GM18507 (cell line): ENCODE measurements around the gene NUP214.
"Not testable (repeated sequence)": the region's sequence is repeated elsewhere in the genome, so short reads cannot be mapped to it uniquely, and the experiment has no call there.

Experiments used
- DNase-seq: peaks from one replicate; pipeline ENCODE4 v3.0.0; 2011; ENCODE audit warnings: low read depth; ENCODE audit not compliant: insufficient read length; ENCODE audit errors: extremely low spot score
- FAIRE-seq: peaks from 2 replicates; lab custom pipeline; 2011; peaks lifted over from hg19 to GRCh38; lab: Jason Lieb, UNC

NUP214 gene

DNA sequence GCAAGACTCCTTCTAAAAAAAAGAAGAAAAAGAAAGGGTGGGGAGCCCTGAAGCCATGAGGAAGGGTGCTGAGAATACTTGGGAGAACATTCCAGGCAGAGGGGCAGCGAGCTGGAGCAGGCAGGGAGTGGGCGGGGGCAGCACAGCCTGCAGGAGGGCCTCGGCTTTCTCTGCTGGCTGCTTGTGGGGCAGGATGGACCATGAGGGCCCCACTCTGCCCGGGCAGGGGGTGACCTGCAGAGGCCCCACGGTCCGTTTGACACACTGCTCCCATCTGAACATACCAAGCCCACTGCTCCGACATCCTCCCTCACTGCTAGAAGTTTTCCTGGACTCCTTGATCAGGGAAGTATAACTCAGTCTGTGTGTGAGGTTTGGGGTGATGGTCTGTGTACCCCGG lies 11.7 kb upstream of the NUP214 start:
- no peak for FAIRE-seq
- no peak for DNase-seq

DNA sequence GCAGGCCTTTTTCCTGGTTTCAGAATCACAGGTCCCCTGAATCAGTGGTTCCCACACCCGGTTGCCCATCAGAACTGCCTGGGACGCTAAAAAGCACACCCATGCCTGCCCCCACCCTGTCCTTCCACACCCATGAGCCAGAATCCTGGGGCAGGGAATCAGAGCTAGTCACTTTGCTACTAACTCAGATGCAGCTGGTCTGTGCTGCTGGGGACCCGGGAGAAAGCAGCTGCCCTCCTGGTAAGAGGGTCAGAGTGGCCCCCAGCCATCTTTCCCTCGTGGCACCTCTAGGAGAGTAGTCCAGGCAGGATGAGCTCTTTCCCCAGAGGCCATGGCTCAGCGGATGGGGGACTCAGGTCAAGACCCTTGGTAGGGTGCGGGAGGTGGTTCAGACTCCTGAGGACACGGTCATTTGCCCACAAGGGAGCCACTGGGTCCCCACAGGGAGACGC lies 11.3 kb upstream of the NUP214 start:
- DNase-seq (no peak), FAIRE-seq (no peak)

DNA sequence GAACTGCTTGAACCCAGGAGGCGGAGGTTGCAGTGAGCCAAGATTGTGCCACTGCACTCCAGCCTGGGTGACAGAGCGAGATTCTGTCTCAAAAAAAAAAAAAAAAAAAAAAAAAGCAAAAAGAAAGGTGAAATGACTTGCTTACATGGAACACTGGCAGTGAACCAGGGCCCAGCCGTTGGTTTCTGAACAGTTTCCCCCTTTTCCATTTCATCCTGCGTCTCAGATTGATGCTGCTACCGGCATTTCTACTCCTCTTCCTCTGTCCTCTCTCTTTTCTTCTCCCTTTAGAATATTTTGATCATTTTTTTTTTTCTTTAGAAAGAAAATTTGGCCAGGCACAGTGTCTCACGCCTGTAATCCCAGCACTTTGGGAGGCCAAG lies 10.0 kb upstream of the NUP214 start:
- not testable (repeated sequence) for DNase-seq, FAIRE-seq

DNA sequence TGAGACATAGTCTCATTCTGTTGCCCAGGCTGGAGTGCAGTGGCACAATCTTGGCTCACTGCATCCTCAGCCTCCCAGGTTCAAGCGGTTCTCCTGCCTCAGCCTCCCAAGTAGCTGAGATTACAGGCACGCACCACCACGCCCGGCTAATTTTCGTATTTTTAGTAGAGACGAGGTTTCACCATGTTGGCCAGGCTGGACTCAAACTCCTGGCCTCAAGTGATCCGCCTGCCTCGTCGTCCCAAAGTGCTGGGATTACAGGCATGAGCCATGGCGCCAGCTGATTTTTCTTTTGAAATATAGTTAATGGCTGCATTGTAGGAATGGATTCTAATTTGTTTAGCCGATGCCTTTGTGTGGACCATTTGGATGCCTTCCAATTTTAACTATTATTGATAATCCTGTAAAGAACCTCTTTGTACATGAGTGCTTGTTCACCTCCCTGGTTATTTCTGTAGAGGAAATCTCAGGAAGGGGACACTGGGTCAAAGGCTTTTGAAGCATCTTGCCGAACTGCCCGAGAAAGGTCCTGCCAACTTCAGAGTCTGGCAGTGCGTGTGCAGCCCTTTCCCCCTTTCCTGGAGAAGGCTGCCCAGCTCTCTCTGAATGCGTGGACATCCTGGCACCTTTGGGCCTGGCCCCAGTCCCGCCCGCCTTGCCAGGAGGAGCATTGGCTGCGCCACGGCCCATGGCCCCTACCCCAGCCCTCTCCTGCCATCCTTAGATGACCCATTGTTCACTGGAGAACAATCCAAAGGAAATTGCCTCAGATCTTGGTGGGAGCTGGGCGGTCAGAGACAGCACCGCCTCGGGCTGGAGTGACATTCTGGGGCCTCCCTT lies 8.9 kb upstream of the NUP214 start:
- FAIRE-seq (no peak), DNase-seq (no peak)

DNA sequence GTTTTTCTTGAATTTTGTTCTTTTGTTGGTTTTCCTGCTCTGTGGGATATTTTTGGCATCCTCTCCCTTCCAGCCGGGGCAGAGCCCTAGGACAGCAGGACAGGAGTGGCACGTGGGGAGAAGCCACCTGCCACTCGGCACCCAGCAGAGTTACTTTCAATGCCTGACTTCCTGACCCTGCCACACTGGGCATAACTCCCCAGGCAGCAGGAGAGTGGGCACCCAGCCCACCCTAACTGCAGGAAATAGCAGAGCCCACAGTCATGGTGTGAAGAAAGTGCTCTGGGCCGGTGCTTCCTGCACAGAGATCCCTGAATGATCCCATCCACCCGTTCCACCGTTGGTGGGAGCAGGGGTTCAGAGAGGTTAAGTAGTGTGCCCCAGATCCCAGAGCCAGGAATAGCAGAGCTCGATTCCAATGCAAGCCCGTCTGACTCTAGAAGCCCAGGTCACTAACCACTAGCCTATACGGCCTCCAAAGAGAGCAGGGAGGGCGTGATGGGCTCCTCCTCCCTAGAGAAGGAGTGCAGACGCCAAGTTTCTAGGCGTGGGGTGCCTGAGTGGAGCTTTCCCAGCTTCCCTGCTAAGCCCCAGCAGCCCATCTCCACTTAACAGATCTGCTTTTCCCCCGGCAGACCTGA lies 8.1 kb upstream of the NUP214 start:
- no peak for DNase-seq
- no peak for FAIRE-seq

DNA sequence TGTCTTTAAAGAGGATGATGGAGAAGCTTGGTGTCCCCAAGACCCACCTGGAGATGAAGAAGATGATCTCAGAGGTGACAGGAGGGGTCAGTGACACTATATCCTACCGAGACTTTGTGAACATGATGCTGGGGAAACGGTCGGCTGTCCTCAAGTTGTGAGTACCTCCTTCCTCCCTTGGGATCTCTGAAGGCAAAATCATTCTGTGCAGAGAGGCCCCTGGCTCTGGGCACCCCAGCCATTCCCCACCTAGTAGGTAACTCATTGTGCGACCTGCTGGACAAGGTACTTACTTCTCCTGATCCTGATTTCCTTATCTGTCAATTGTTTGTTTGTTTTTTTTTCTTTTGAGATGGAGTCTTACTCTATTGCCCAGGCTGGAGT lies 7.6 kb upstream of the NUP214 start:
- DNase-seq (no peak), FAIRE-seq (no peak)

DNA sequence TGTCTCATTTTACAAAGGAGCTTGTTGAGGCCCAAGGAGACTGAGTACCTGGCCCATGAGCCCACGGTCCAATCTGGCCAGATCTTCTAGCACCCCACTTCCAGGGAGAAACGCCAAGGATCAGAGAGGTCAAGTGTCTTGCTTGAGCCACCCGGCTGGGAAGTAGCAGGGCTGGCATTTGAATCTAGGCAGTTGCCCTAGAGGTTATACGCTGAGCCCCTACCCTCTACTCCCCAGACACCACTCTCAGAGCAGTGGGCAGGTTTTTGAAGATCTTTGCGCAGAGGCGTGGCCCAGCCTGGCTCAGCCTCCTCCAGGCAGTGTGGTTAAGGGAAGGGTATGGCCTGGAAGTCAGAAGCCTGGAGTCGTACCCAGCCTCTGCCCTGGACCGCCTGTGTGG lies 5.8 kb upstream of the NUP214 start:
- FAIRE-seq (no peak), DNase-seq (no peak)

DNA sequence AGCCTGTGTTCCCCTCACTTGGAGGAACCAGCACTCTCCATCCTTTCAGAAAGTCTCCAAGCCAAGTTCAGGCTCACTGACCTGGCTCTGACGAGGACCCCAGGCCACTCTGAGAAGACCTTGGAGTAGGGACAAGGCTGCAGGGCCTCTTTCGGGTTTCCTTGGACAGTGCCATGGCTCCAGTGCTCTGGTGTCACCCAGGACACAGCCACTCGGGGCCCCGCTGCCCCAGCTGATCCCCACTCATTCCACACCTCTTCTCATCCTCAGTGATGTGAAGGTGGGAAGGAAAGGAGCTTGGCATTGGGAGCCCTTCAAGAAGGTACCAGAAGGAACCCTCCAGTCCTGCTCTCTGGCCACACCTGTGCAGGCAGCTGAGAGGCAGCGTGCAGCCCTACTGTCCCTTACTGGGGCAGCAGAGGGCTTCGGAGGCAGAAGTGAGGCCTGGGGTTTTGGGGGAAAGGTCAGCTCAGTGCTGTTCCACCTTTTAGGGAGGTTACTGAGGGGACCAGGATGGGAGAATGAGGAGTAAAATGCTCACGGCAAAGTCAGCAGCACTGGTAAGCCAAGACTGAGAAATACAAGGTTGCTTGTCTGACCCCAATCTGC lies 4.7 kb upstream of the NUP214 start:
- no peak for FAIRE-seq

DNA sequence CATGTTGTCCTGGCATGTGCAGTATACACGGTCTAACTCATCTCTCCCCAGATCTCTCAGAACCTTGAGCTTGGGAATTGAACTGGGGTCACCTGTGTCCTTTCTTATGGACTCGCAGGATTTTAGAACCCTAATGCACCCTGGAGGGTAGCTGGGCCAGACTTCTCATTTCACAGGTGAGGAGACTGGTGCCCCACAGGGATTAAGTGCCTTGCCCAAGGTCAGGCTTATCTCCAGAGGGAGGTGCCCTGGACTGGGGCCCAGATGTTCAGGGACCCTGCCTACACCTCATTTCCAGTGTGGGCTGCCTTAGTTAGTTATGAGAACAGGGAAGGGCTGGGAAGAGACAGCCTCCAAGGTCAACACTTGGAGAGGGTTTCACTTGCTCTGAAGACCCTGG lies 4.0 kb upstream of the NUP214 start:
- FAIRE-seq (no peak), DNase-seq (no peak)

More for the DNA sequence above, 4.7 kb upstream of the NUP214 start:
- DNase-seq, result no peak

DNA sequence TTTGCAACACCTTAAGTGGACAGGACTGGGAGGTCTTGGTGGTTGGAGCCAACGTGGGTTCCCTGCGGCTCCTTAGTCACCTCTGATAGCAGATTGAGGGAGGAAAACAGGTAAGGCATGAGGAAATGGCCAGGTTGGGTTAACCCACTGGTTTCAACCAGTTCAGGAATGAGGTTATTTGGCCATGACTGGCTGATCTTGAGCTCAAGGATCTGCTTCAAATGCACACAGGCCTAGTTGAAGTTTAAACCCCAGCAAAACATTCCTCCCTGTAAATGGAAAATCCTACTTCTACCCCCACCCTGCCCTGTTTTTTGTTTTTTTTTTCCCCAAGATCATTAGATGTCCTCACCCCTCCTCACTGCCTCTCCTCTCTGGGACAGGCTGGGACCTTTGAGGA lies 3.2 kb upstream of the NUP214 start:
- no peak for DNase-seq
- FAIRE-seq, result no peak

DNA sequence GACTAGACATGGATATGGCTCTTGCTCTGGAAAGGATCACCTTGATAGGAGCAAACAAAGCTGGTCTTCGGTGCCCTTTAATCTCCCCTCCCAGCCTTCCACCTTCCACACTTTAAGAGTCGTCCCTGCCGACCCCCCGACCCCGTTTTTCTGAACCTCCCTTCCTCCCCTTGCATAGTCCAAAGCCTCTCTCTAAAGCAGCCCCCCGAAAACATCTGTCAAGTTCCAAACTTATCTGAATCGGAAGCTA lies 423 bp upstream of the NUP214 start:
- DNase-seq, result no peak
- no peak for FAIRE-seq

DNA sequence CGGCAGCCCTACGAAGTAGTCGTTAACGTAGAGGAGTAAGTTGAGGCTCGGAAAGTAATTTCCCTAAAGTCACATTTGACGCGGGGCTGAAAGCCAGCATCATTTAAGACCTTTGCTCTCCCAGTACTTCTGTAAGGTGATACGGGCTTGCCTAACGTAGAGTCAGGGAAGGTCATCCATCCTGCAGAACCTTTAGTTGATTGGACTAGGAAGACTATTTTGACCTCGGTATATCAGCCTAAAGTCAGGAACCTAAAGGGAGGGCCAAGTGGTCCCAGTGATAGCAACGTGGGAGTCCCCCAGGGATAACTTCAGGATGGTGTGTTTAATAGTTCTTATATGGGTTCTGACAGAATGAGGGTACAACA lies 657 bp downstream of the NUP214 start:
- no peak for FAIRE-seq

DNA sequence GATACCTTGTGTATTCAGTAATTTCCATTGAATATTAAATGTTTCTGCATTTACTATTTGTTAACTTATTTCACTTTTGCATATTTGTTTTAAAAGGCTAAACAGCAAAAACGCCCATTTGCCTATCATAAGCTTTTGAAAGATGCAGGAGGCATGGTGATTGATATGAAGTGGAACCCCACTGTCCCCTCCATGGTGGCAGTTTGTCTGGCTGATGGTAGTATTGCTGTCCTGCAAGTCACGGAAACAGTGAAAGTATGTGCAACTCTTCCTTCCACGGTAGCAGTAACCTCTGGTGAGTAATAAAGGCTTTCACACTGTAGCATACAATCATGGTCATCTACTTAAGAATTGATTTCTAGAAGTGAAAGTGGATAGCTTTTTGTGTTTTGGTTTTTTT lies 3.8 kb downstream of the NUP214 start:
- FAIRE-seq (no peak), DNase-seq (no peak)

More for the DNA sequence above, 657 bp downstream of the NUP214 start:
- no peak for DNase-seq

DNA sequence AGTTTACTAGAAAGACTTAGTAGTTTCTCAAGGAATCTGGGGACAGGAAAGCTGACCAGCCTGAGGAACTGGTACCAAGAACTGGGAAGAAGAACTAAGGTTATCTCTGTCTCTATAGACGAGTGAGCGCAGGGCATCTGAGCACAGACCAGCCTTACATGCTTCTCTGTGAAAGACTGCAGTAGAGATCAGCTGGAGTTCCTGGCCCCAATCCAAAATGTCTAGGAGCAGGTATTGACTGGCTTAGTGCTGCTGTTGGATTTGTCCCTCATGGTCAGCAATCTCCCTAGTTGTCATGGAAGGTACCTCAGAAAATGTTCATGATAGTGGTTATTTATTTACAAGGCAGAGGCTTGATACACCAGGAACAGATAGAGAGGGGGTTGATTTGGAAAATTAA lies 13.3 kb downstream of the NUP214 start:
- DNase-seq, result no peak
- no peak for FAIRE-seq

DNA sequence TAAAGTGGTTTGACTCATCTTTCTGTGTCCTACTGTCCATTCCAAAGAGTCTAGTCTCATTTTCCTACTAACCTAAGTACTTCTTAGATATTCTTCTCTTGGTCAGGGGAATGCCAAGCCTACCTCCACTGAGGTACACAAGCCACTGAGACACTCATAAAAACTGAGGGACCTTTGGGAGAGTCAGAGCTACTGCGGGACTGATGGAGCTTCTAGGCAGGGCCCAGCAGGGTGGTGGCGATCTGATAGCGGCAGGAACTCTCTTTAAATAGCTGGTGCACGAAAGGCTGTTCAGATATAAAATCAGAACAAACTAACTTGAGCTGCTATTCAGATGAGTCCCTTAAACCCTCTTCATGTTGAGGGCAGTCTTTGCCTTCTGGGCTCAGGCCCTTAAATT lies 14.7 kb downstream of the NUP214 start:
- FAIRE-seq (no peak), DNase-seq (no peak)

DNA sequence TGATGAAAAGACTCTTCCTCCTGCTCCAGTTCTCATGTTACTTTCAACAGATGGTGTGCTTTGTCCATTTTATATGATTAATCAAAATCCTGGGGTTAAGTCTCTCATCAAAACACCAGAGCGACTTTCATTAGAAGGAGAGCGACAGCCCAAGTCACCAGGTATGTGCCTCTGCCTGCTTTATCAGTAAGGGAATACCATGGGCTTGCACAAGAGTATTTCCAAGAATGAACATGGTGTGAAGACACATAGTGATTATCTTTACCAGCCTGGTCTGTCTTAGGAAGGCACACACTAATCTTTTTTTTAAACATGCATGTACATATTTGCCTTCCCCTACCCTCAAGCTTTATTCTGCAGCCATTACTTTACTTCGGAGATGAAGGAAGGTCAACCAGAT lies 15.2 kb downstream of the NUP214 start:
- DNase-seq (no peak), FAIRE-seq (no peak)

DNA sequence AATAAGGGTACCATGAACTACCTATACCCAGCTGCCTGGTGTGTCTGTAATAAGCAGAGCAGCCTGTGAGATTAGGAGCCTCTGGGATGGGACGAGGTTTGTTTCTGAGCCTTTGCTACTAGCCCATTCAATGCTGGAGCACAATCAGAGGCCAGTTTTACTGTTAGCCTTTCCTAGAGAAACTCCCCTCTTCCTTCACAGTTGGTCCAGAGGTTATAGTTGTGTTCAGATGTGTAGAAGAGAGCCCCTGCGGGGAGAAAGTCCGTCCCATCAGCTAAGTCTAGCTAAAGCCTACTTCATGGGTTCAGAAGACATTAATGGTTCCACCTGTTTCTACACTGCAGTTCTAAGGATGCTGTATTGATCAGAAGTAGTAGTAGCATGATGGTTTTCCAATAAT lies 16.8 kb downstream of the NUP214 start:
- no peak for DNase-seq
- FAIRE-seq, result no peak

DNA sequence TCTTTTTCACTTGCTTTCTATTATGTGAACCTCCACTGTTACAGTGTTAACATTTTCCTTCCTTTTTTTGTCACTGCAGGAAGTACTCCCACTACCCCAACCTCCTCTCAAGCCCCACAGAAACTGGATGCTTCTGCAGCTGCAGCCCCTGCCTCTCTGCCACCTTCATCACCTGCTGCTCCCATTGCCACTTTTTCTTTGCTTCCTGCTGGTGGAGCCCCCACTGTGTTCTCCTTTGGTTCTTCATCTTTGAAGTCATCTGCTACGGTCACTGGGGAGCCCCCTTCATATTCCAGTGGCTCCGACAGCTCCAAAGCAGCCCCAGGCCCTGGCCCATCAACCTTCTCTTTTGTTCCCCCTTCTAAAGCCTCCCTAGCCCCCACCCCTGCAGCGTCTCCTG lies 18.8 kb downstream of the NUP214 start:
- DNase-seq (no peak), FAIRE-seq (no peak)

DNA sequence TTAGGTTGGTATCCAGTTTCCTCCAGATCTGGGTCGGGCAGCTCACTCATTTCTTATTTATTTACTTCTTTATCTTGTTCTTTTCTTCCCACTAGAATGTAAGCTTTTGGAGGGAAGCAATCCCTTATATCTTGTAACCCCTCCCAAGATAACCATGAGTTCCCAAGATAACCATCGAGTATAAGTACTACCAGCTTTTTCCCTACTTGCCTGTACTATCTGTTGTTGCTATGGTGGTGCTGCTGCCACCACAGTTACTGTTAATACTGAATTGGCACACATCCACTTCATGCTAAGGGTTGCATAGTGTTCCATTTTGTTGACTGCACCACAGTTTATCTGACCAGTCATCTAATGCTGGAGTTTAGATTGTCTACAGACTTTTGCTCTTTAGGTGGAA lies 19.9 kb downstream of the NUP214 start:
- no peak for FAIRE-seq

DNA sequence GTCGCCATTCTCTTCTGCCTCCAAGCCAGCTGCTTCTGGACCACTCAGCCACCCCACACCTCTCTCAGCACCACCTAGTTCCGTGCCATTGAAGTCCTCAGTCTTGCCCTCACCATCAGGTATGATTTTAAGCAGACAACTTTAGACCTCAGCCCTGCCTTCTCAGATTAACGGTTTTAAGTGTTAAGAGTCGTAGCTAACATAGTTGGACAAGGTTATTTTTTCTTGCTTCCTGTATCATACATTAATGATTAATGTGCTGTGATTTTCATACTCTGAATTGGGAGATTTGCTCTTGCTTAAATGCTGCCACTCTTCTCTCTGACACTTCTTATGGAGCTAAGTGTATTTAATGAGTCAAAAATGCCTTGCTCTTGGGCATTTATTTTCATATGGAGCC lies 20.8 kb downstream of the NUP214 start:
- FAIRE-seq (no peak), DNase-seq (no peak)

More for the DNA sequence above, 19.9 kb downstream of the NUP214 start:
- DNase-seq, result no peak

DNA sequence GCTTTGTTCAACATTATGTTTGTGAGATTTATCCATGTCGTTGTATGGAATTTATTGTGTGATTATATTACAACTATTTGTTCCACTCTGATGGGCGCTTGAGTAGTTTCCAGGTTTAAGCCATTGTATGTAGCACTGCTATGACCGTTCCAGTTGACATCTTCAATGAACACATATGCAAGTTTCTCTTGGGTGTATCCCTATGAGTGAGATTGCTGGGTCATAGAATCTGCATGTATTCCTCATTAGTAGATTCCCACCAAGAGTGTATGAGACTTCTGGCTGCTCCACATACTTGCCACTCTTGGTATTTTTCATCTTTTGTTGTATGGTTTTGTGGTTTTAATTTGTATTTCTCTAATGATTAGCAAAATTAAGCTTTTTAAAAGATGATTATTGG lies 22.9 kb downstream of the NUP214 start:
- FAIRE-seq (no peak), DNase-seq (no peak)
